ENCODE data around the gene ADAMTS9.

The ADAMTS9 gene

DNA sequence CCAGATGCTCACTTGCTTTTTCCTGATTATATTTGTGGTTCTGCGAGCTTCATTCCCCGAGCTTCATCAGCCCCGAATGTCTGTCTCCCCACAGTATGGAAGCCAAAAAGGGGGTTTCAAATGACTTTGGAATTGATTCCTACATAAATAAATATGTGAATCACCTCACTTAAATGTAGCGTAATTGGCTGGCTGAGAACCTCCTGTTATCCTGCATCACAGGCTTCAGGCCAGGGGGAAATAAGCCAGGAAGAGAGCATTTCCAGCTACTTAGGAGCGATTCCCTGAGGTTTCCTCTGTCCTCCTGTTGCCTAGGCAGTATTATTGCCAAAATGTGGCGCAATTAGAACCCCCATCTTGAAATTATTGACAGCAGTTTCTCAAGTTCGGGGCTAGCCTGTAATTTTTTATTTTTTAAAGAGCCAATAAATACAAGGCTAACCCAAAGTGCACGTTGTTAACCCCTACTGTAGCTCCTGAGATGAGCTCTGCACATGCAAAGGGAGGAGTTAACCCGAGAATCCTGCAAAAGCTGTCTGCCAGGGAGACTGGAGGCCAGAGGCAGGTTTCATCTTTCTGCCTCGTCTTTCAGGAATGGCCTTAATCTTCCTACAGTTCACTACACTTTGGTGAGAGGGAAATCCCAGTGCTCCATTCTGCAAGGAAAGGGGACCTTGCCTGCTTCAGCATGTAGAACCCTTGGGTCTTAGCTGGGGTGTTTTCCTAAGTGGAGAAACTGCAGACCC, 148.2 kb downstream of the ADAMTS9 start:
- DNase-seq (ENCODE audit: low spot score) = no peak

DNA sequence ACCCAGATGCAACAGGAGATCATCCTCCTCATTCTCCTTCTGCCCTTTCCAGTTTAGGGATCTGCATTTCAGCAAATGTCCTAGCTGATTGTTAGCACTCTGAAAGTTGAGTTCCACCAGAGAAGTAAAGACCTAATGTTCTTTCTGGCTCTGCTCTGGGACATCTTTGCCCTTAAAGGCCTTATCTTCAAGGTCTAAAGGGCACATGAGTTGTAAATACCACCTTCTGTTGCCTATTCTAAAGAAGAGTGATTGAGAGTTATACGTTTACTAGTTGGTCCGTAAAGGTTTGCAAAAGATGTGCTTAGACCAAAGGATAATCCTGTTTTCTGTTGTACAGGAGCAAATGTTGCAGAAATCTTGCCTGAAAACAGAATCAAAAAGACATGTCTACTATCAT, 151.6 kb downstream of the ADAMTS9 start:
- DNase-seq (ENCODE audit: low spot score) = no peak

DNA sequence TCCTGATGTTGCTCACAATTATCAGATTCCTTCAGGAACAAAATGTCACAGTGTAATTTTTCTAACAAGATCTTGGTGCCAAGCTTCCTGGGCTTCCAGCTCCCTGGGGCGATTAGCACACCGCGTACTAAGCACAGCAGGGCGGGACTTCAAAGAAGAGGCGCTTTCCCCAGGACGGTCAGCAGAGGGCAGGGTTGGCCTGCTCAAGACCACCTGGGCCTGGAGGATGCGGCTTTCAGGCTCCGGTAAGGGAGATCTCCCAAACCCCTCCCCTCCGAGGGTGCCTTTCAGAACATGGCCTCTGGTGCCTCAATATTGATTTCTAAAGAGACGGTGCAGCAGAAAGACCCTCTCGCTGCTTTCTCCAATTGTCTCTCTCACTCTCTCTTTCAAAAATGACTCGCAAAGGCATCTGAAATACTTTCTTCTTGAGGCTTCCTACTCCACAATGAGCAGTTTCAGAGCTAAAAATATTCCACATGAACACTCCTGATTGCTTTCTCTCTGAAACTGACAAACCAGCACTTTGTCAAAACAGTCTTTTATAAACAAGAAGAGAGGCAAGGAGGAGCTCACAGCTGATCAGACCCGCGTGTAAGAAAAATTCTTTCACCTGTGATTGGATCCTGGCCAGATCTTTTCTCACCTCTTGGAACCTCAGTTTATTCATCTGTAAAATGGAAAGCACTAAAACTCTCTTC, 154.0 kb downstream of the ADAMTS9 start:
- DNase-seq (ENCODE audit: low spot score) = peak; percentile 2

DNA sequence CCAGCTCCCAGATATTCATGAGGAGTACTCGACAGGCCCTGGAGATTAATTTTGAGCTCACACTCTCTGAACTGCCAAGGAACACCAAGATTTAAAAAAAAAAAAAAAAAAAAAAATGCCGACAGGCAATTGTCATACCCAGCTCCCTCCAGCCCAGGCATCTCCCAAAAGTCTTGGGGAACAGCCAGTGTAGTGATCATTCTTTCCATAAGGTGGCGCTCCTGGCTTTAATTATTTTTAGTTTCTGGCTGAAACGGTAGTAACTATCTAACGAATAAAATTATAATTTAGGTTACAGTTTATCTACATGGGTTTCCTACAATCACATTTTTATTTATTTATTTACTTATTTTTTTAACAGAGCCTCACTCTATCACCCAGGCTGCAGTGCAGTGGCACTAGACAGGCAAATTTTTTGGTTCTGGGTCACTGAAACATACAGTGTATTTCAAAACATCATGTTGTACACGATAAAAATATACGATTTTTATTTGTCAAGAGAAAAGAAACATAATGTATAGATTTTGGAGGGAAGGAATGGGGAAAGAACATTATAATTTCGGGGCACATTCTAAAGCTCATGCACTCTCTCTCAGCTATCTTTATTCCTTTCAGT, 157.3 kb downstream of the ADAMTS9 start:
- no peak for DNase-seq (ENCODE audit: low spot score)

DNA sequence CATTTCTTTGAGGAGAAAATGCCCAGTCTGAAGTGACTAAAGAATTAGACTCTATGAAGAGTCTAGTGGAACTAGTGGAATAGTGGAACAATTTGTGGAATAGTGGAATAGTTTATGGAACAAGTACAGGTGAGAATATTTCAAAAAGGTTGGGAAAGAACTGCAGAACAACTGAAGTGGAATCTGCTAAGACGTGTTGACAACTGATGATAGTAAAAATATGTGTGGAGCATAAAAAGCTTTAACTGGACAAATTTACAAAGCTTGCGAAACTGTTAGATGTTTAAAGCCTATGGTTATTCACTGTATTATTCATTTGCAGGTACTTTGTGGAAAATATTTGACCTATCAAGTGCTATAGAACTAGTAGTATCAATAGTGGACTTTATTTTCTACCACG, 164.5 kb downstream of the ADAMTS9 start:
- DNase-seq (ENCODE audit: low spot score) = no peak

DNA sequence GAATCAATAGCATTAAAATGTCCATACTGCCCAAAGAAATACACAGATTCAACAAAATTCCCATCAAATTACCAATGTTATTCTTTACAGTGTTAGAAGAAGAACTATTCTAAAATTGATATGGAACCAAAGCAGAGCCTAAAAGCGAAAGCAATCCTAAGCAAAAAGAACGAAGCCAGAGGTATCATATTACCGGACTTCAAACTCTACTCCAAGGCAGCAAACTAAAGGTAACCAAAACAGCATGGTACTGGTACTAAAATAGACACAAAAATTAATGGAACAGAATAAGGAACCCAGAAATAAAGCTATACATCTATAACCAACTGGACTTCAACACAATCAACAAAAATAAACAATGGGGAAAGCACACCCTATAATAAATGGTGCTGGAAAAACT, 167.5 kb downstream of the ADAMTS9 start:
- DNase-seq (ENCODE audit: low spot score) = no peak

DNA sequence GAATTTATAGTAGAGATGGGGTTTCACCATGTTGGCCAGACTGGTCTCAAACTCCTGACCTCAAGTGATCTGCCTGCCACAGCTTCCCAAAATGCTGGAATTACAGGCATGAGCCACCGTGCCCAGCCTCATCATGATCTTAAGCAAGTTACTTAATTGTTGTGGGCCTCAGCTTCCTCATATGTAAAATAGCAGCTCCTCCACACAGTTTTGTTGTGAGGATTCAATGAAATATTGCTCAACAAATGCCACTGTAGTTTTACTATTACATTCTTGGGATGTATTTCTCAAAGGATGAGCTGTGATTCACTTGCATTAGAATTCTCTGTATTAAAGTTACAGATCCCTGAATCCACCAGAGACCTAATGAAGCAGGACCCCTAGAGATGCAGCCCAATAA, 168.8 kb downstream of the ADAMTS9 start:
- DNase-seq (ENCODE audit: low spot score) = no peak

DNA sequence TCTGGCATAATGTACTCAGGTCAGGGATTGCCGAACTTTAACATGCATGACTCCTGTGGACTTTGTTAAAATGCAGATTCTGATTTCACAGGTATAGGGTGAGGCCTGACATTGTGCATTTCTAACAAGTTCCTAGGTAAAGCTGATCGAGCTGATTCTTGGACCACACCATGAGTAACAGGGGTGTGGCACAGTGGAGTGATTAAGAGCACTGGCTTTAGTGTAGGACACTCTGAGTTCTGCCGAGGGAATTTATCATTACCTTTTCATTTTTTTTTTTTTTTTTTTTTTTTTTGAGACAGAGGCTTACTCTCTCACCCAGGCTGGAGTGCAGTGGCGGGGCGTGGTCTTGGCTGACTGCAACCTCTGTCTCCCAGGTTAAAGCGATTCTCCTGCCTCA, 169.3 kb downstream of the ADAMTS9 start:
- no peak for DNase-seq (ENCODE audit: low spot score)

DNA sequence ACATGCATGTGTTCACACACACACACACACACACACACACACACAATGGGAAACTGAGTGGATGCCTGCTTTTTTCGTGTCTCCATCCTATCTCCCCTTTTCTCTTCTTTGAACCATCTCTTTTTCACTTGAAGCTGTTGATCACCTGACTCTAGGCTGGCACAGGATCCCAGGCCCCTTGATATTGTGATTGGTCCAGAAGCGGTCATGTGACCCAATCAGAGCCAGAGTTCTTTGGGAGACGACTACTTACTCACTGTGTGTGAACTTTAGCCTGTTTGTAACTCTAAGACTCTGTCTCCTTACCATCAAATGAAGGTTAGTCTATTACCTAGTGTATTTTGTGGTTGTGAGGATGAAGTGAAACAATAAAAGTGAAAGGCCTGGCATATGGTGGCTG, 172.9 kb downstream of the ADAMTS9 start:
- DNase-seq (ENCODE audit: low spot score) = no peak

DNA sequence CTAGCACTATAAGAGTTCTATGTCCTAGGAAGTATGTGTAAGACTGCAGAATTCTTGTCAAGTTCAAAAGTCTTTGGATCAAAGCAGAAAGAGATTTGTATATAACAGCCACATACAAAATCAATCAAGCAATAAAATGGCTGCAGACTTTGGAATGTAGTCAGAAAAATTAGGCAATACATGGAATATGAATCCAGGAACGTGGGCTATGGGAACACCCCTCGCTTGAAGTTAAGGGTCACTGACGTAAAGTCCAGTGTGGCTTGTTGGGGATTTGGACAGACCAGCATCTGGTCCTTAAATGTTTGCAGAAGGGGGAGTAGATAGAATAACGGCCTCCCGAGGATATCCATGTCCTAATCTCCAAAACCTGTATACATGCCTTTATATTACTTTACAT, 178.6 kb downstream of the ADAMTS9 start:
- no peak for DNase-seq (ENCODE audit: low spot score)

DNA sequence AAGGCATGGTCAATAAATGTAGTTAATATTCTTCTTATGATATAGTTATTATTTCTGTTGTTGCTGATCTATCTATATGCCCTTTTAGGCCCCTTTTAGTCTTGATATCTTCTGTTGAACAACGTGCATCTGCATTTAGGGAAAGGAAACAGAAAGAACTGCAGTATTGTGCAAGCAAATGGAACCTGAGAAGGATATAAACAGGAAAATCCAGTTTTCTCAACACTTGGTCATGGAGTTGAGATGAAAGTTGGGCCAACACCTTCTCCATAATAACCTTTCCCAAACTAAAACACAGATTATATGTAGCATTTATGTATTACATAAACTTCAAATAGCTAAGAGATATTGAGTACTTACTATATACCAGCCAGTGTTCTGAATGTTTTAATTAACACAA, 179.7 kb downstream of the ADAMTS9 start:
- DNase-seq (ENCODE audit: low spot score) = no peak

DNA sequence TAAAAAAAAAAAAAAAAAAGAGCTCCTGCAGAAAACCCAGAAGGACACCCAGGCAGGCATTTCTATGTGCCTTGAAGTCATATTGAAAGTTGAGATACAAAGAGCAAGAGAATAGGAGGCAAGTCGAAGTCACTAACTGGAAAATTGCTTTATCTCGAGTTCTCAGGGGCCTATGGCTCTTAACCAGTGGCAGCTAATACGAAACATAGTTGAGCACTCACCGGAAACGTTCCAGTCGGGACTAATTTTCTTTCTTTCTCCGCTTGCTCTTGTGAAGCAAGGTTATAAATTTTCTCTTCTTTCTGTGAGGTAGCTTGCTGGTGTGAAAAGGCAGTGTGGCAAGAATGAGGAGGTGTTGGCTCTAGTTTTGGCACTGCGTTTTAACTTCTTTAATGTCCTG, 181.5 kb downstream of the ADAMTS9 start:
- DNase-seq (ENCODE audit: low spot score) = no peak

DNA sequence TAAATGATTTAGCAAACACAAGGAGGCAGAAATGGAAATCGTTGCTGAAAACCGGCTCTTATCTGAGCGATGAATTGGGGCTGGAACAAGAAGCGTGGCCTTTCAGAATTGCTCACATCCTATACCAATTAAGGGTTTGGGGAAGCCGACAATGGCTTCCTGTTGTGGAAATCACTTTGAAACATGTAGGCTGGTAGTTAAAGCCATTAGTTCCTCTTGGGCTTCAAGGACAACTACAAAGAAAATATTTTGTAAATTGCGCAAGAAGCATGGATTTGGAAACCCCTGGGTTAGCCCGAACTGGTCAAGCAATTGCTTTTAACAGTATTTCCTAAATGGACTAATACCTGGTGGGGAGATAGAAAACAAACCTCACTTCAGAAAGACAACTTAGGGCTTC, 182.4 kb downstream of the ADAMTS9 start:
- DNase-seq (ENCODE audit: low spot score) = no peak

DNA sequence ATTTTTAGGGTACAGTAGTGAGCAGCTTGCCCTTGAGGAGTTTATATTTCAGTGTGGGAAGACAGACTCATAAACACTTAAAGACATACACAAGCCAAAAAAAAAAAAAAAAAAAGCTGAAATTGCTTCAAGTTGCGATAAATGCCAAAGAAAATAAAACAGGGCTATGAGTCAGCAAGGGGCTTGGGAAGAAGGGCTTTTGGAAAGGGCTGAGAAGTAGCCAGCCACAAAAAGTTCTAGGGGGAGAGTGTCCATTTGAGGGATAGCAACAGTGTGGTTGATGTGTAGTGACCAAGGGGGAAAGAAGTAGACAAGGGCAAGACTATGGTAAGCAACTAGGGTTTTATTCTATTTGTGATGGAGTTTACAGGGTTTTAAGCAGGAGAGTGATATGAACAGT, 185.5 kb downstream of the ADAMTS9 start:
- DNase-seq (ENCODE audit: low spot score) = no peak

DNA sequence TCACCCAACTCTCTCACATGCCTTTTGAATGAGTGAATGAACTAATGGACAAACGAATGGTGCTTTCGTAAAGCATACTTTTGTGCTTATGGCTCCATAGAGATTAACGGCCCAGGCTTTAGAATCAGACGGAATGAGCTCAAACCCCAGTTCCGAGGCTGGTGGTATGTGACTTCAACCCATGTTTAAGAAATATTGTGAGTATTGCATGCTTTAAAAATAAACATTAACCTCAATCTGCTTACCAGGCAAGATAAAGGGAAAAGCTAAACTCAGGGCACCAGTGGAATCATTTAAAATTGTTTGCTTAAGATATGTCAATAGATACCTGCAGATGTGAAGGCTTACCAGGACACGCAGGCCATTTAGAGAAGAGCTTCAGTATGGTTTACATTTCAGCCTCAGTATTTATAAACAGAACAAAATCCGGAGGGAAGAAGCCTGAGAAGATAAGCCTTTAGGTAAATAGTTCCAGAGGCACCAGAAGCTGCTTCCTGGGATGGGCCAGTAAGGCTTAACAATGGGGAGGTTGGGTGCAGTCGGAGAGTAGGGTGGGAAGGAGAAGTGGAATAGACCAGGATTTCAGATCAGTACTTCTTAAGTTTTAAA, 186.4 kb downstream of the ADAMTS9 start:
- DNase-seq (ENCODE audit: low spot score) = no peak

DNA sequence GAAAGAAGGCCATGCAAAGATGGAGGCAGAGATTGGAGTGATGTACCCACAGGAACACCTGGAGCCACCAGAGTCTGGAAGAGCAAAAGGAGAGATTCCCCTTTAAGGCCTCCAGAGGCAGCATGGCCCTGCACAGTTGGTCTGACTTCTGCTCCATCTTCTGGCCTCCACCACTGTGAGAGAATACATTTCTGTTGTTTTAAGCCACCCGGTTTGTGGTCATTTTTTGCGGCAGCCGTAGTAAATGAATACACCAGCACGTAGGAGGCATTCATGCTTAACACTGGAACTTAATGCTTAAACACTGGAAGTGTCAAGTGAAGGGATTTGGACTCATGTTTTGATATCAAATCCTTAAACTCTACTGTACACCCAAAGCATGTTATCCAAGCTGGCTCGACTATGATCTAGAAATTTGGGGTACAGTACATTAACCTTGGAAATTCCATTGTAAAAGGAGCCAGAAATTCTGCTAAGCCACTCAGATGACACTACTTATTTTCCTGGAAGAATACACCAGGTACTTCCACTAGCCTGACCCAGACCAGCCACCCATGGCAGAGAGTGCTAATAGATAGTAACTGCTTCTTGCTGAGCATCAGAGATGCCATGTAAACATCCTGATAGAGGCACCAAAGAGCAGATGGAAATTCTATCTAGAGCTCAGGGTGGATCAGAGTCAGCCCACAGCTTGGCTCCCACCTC, 190.9 kb downstream of the ADAMTS9 start:
- DNase-seq (ENCODE audit: low spot score) = no peak

DNA sequence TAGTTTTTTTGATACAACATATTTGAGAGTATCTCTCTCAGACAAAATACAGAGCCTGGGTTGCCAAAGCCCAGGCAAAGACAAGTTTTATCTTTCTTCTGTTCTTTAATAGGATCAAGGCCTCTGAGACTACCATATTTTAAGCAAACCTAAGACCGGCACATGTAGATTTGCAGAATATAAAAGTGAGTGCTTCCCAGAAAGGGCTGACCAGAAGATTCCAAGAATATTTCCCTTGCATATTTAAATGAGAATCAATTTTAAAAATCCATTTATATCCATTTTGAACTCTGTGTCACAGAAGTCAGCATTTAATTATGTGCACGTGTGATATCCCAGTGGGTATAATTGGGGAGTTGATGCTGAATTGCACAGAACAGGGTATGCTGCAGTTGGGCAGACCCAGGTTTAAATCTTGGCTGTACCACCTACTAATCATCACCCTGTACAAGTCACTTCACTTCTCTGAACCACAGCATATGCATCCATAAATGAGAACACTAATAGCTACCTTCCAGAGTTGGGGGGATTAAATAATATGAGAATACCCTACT, 191.9 kb downstream of the ADAMTS9 start:
- no peak for DNase-seq (ENCODE audit: low spot score)

DNA sequence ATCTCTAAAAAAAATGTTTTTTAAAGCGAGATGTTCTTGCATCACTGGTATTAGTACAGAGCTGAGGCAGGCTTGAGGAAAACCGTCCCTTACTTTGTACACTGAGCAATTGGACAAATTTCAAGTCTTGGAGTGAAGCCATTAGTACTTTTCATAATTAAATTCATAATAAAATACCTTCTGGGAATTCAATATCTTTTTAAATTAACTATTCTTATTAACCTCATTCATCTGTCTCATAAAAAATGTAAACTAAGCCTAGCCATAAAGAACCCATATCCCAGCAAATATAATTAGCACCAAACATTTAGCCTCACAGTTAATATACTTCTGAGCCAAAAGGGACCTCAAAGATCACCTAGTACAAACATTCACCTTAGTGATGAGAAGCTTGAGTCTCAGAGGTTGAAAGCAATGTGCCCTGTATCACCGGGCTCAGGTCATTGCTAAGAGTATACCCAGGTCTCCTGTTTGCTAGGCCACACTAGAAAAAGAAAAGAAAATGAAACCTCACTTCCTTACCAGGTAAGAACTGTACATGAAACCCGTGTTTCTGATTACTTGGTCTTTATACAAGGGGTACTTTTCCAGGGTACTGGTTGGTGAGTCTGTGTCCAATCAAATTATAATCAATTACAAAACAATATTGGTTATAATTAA, 192.5 kb downstream of the ADAMTS9 start:
- DNase-seq (ENCODE audit: low spot score) = no peak

DNA sequence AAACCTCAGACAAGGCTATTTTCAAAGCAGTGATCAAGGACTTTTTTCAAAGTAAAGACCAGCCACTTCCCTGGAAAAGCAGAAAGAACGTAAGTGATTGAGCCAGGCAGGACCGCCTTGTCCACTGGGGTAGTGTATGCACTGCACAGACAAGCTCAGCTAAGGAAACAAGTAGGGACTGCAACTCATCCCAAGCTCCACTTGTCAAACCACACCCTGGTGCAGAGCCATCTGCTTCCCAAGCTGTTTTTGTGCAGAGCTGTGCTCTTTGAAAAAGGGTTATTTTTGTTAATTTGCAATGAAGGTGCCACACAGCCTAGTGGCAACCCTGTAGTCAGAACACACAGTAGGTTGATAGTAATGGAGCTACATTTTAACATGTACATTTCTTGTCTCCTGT, 193.3 kb downstream of the ADAMTS9 start:
- DNase-seq (ENCODE audit: low spot score) = no peak

DNA sequence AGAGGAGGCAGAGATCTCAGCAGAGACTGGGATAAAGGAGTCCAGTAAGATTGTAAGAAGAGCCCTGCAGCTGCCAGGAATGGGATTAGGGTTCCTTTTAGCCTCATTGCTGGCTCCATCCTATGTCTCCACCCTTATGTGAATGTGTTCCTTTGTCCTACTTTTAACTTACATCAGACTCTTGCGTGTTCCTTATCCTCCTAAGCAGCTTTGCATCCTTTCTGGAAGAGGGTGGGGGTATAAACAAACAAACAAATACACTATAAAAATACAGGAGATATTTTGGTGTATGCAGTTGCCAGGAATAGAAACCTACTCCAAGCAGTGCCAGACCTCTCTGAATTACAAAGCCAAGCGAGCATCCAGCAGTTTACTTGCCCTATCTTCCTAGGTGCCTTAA, 194.7 kb downstream of the ADAMTS9 start:
- DNase-seq (ENCODE audit: low spot score) = no peak

DNA sequence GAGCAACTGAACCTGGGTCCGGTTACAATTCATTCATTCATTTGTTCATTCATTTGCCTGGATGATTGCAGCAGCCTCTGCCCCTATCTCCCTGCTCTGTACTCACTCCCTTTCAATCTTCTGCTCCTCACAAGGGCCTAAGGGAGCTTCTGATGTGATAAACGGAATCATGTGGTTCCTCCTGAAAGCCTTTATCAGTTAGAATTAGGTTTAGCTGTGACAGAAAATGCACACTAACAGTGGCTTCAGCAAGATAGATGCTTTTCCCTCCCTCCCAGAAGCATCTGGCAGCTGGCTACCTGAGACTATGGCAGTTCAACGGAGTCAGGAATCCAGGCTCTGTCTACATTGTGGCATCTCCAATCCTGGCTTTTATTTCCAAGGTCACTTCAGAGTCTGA, 196.0 kb downstream of the ADAMTS9 start:
- no peak for DNase-seq (ENCODE audit: low spot score)
